Neural crest cell (in vitro differentiated cells): ENCODE results near the gene PTPRO. TPM values are rescaled to one million over a fixed set of nuclear protein-coding genes. Genes with fewer than 3 reads are reported as not detected.
A peak's percentile ranks its signal among the peaks of the same experiment; 100 is the strongest.

Source experiments
- DNase-seq: peaks from one replicate; pipeline ENCODE4 v3.0.0; 2021; ENCODE audit warnings: low read depth, mixed read lengths, low spot score
- H3K27ac Mint-ChIP-seq: one replicate; pipeline ENCODE4 v1.8.0; 2021; ENCODE audit warnings: mild to moderate bottlenecking, mixed read lengths; ENCODE audit not compliant: unreplicated experiment
- H3K27me3 Mint-ChIP-seq: 2 replicates; pipeline ENCODE4 v1.8.0; 2021; ENCODE audit warnings: low read depth, mild to moderate bottlenecking, mixed read lengths
- H3K36me3 Mint-ChIP-seq: 2 replicates; pipeline ENCODE4 v1.8.0; 2021; ENCODE audit warnings: low read depth, mild to moderate bottlenecking, mixed read lengths
- H3K4me1 Mint-ChIP-seq: 2 replicates; pipeline ENCODE4 v1.8.0; 2021; ENCODE audit warnings: mixed read lengths
- H3K4me3 Mint-ChIP-seq: one replicate; pipeline ENCODE4 v1.8.0; 2021; ENCODE audit warnings: mild to moderate bottlenecking, mixed read lengths
- H3K9me3 Mint-ChIP-seq: 2 replicates; pipeline ENCODE4 v1.8.0; 2021; ENCODE audit warnings: mixed read lengths
- CTCF ChIP-seq: fragments of 200-600 bp; sonication (generic); conservative IDR thresholded peaks from 2 replicates; pipeline ENCODE4 v1.5.0; 2021; ENCODE audit warnings: antibody characterized with exemption, mild to moderate bottlenecking
- long read RNA-seq: library from polyadenylated mRNA; unstranded; transcript quantifications from one replicate; pipeline ENCODE4 v2.0.0, GENCODE V29; 2020
- total RNA-seq: library from RNA; stranded (reverse); gene quantifications from 2 replicates; pipeline ENCODE4 v1.2.1, GENCODE V29; 2021

The PTPRO gene
- total RNA-seq = 3.1 and 3.6 TPM in 2 replicates
- long read RNA-seq, partial matches to known transcripts = 3 of 3 reads
- long read RNA-seq, other reads (novel, unspliced or antisense) = 0 of 3 reads

GRCh38 chr12:15322164-15323061 is at the start of gene PTPRO:
Gene PTPRO (plus strand): TSS chr12:15322508.
- no peaks in the 10 kb centered on the region for H3K9me3 Mint-ChIP-seq
- peaks cover 14% of the 10 kb centered on the region for H3K4me1 Mint-ChIP-seq
- H3K4me3 Mint-ChIP-seq = peak within 1 kb of the TSS; percentile 90
- peaks cover 83% of the 10 kb centered on the region for H3K27me3 Mint-ChIP-seq
- no peaks in the 10 kb centered on the region for H3K36me3 Mint-ChIP-seq
- peak; percentile 39 for DNase-seq
- H3K27ac Mint-ChIP-seq = peak within 1 kb of the TSS; percentile 38
- TF ChIP-seq CTCF = peak; percentile 26

GRCh38 chr12:15273896-15274295 is 48.4 kb upstream of the PTPRO start:
- Mint-ChIP-seq H3K27ac (no peak overlapping the region), H3K9me3 (no peaks in the 10 kb centered on the region)

GRCh38 chr12:15274561-15274967 is 47.7 kb upstream of the PTPRO start:
- H3K27me3 Mint-ChIP-seq = no peaks in the 10 kb centered on the region
- TF ChIP-seq CTCF = no peak
- H3K27ac Mint-ChIP-seq = no peak overlapping the region
- no peaks in the 10 kb centered on the region for H3K36me3 Mint-ChIP-seq
- DNase-seq = no peak
- H3K4me3 Mint-ChIP-seq = no peak overlapping the region
- H3K4me1 Mint-ChIP-seq = peaks cover 6% of the 10 kb centered on the region
- no peaks in the 10 kb centered on the region for H3K9me3 Mint-ChIP-seq

More at GRCh38 chr12:15273896-15274295, 48.4 kb upstream of the PTPRO start:
- Mint-ChIP-seq H3K27me3 (no peaks in the 10 kb centered on the region), H3K4me3 (no peak overlapping the region), H3K4me1 (peaks cover 6% of the 10 kb centered on the region), H3K36me3 (no peaks in the 10 kb centered on the region)
- DNase-seq = no peak
- TF ChIP-seq CTCF = no peak

- H3K9me3 Mint-ChIP-seq = no peaks in the 10 kb centered on the region
- no peaks in the 10 kb centered on the region for H3K36me3 Mint-ChIP-seq
- H3K4me3 Mint-ChIP-seq = no peak overlapping the region
- DNase-seq = peak; percentile 58
- peaks cover 6% of the 10 kb centered on the region for H3K4me1 Mint-ChIP-seq
- TF ChIP-seq CTCF = peak; percentile 96
- no peak overlapping the region for H3K27ac Mint-ChIP-seq
- H3K27me3 Mint-ChIP-seq = peaks cover under 1% of the 10 kb centered on the region
These were observed 46.1 kb upstream of the PTPRO start for GRCh38 chr12:15276088-15276698.

GRCh38 chr12:15278816-15279658 is 43.3 kb upstream of the PTPRO start:
- Mint-ChIP-seq H3K4me1 (peaks cover 6% of the 10 kb centered on the region), H3K4me3 (no peak overlapping the region), H3K27me3 (peaks cover 6% of the 10 kb centered on the region), H3K36me3 (no peaks in the 10 kb centered on the region), H3K27ac (no peak overlapping the region), H3K9me3 (no peaks in the 10 kb centered on the region)
- TF ChIP-seq CTCF = no peak
- DNase-seq = no peak
